Spinal cord (tissue), 10 donors: ENCODE data around the gene SETD1A. TPM values are rescaled to one million over a fixed set of nuclear protein-coding genes. Genes with fewer than 3 reads are reported as not detected.
A peak's percentile ranks its signal among the peaks of the same experiment; 100 is the strongest.

Experiments used
- DNase-seq, 6 donors: peaks; one replicate each; pipeline versions ENCODE4 v3.0.0 to v3.0.0-alpha.2; 2013 to 2015; ENCODE audit warnings: low spot score in 6 of 6, low read depth in 4 of 6
- H3K27ac ChIP-seq: one replicate; pipeline ENCODE4 v1.5.1; 2013; ENCODE audit warnings: low read depth, low read length, control low read depth
- H3K27me3 ChIP-seq: one replicate; pipeline ENCODE4 v1.6.1; 2013; ENCODE audit warnings: low read length; ENCODE audit not compliant: control insufficient read depth, insufficient read depth
- H3K36me3 ChIP-seq: one replicate; pipeline ENCODE4 v1.6.1; 2013; ENCODE audit warnings: low read length; ENCODE audit not compliant: control insufficient read depth, insufficient read depth
- H3K4me1 ChIP-seq: one replicate; pipeline ENCODE4 v1.6.1; 2013; ENCODE audit warnings: low read length; ENCODE audit not compliant: control insufficient read depth, insufficient read depth
- H3K4me3 ChIP-seq: one replicate; pipeline ENCODE4 v1.5.1; 2013; ENCODE audit warnings: low read depth, low read length, control low read depth
- H3K9me3 ChIP-seq: one replicate; pipeline ENCODE4 v1.6.1; 2013; ENCODE audit warnings: low read length; ENCODE audit not compliant: control insufficient read depth, insufficient read depth
- WGBS: methylation state at CpG from one replicate; pipeline ENCODE4 v1.1.5; 2013; ENCODE audit warnings: missing lambda C conversion rate; ENCODE audit not compliant: insufficient coverage; 5-methylcytosine and 5-hydroxymethylcytosine counted together
- polyA plus RNA-seq, 2 donors: library from polyadenylated mRNA; unstranded; fragments of 120-200 nt; gene quantifications; one replicate each; pipeline ENCODE4 v1.2.1, GENCODE V29; 2013; ENCODE audit not compliant: insufficient read length in 2 of 2
- total RNA-seq, 2 donors: library from RNA; depleted of rRNA in 1 of 2; stranded (reverse); fragments of 120-200 nt in 1 of 2; fragments of >200 nt in 1 of 2; gene quantifications; one replicate each; pipeline versions ENCODE4 v1.2.3 to v1.2.4, GENCODE V29; 2013 to 2014
- donor health status: healthy.

Gene SETD1A
- total and polyA plus RNA-seq, 4 donors, result 2.3 to 17.4 (median 10.8) TPM

- Histone ChIP-seq H3K9me3 (no peaks in the 10 kb centered on the region), H3K4me1 (peaks cover 29% of the 10 kb centered on the region), H3K4me3 (no peak overlapping the region), H3K27me3 (no peaks in the 10 kb centered on the region), H3K36me3 (peaks cover 68% of the 10 kb centered on the region), H3K27ac (no peak overlapping the region)
- DNase-seq, result no peak
Measured at GRCh38 chr16:30944352-30944751, 13.2 kb upstream of the SETD1A start.

DNA sequence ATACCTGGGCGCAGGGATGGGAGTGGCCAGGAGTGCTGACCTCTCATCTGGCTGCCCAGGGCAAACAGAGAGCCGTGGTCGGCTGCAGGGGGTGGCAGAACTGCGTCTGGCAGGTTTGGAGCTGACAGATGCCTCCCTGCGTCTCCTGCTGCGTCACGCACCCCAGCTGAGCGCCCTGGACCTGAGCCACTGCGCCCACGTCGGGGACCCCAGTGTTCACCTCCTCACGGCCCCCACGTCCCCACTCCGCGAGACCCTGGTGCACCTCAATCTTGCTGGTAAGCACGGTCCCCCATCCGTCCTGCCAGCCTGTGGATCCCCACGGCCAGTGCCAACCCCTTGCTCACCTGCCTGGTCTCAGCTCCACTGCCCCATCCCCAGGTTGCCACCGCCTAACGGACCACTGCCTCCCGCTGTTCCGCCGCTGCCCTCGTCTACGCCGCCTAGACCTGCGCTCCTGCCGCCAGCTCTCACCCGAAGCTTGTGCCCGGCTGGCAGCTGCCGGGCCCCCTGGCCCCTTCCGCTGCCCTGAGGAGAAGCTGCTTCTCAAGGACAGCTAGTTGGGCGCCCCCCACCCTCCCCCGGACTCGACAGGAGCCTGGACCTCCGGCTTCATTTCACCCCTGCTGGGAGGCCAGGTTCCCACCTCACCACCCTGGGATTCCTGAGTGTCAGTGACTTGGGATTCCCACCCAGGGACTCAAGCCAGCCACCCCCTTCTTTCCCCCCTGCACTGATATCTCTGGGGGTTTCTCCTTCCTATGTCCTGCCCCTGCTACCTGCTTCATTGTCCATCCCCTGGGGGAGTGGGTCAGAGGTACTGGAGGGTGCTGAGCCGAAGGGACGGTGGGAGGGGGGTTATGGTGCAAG is 10.6 kb upstream of the SETD1A start:
- peaks cover 47% of the 10 kb centered on the region for H3K36me3 ChIP-seq
- H3K4me3 ChIP-seq, result no peak overlapping the region
- H3K27ac ChIP-seq, result no peak overlapping the region
- peaks cover 45% of the 10 kb centered on the region for H3K4me1 ChIP-seq
- no peaks in the 10 kb centered on the region for H3K9me3 ChIP-seq
- no peak for DNase-seq
- WGBS, result 77% methylated on average over 36 of the region's 38 CpGs
- H3K27me3 ChIP-seq, result no peaks in the 10 kb centered on the region

GRCh38 chr16:30947541-30947858 is 10.1 kb upstream of the SETD1A start:
- no peaks in the 10 kb centered on the region for H3K9me3 ChIP-seq
- H3K4me1 ChIP-seq, result peaks cover 42% of the 10 kb centered on the region
- peaks cover 41% of the 10 kb centered on the region for H3K36me3 ChIP-seq
- no peak for DNase-seq
- peak overlapping the region; percentile 92 for H3K27ac ChIP-seq
- WGBS, result no CpG with 5 or more reads among the region's 3 CpGs
- peak overlapping the region; percentile 76 for H3K4me3 ChIP-seq
- no peaks in the 10 kb centered on the region for H3K27me3 ChIP-seq

- Histone ChIP-seq H3K9me3 (no peaks in the 10 kb centered on the region), H3K4me1 (peaks cover 43% of the 10 kb centered on the region), H3K27ac (peak overlapping the region; percentile 92), H3K36me3 (peaks cover 36% of the 10 kb centered on the region), H3K4me3 (peak overlapping the region; percentile 76), H3K27me3 (no peaks in the 10 kb centered on the region)
- whole genome bisulfite sequencing, result 2% methylated on average over 22 of the region's 44 CpGs
- peak; percentile 98 to 100 (median 99) for DNase-seq
Measured at GRCh38 chr16:30947859-30948666, 9.5 kb upstream of the SETD1A start.

GRCh38 chr16:30948667-30949649 is 8.6 kb upstream of the SETD1A start, which contains the start of gene ORAI3:
TSS of gene ORAI3 (plus strand) at chr16:30949068. CDS start at chr16:30949290, 222 bp downstream.
- Histone ChIP-seq H3K36me3 (peaks cover 38% of the 10 kb centered on the region), H3K4me1 (peaks cover 52% of the 10 kb centered on the region), H3K27me3 (no peaks in the 10 kb centered on the region), H3K27ac (peak within 1 kb of the TSS; percentile 92), H3K9me3 (no peaks in the 10 kb centered on the region), H3K4me3 (peak within 1 kb of the TSS; percentile 76)
- DNase-seq, result peak in 4 of 6 donors; percentile 36 to 80 (median 60)
- WGBS, result under 1% methylated on average over 69 of the region's 70 CpGs

GRCh38 chr16:30949650-30950515 is 7.7 kb upstream of the SETD1A start:
- no peak for DNase-seq
- Histone ChIP-seq H3K27me3 (no peaks in the 10 kb centered on the region), H3K36me3 (peaks cover 31% of the 10 kb centered on the region), H3K4me1 (peaks cover 52% of the 10 kb centered on the region), H3K27ac (peak overlapping the region; percentile 92), H3K4me3 (peak overlapping the region; percentile 76), H3K9me3 (no peaks in the 10 kb centered on the region)
- 16% methylated on average over 21 of the region's 21 CpGs for WGBS

GRCh38 chr16:30950516-30951065 is 7.0 kb upstream of the SETD1A start:
- Histone ChIP-seq H3K4me1 (peaks cover 52% of the 10 kb centered on the region), H3K36me3 (peaks cover 28% of the 10 kb centered on the region), H3K4me3 (peak overlapping the region; percentile 76), H3K9me3 (no peaks in the 10 kb centered on the region), H3K27me3 (no peaks in the 10 kb centered on the region), H3K27ac (peak overlapping the region; percentile 25)
- DNase-seq, result no peak
- WGBS, result 74% methylated on average over 6 of the region's 8 CpGs

GRCh38 chr16:30951193-30951592 is 6.4 kb upstream of the SETD1A start:
- Histone ChIP-seq H3K4me1 (peaks cover 52% of the 10 kb centered on the region), H3K27ac (no peak overlapping the region), H3K27me3 (no peaks in the 10 kb centered on the region), H3K4me3 (no peak overlapping the region), H3K9me3 (no peaks in the 10 kb centered on the region), H3K36me3 (peaks cover 28% of the 10 kb centered on the region)
- DNase-seq, result no peak
- WGBS, result no CpG with 5 or more reads among the region's 1 CpG
